HepG2 (cell line): Measurements from ENCODE around the gene AMIGO3. TPM values are rescaled to one million over a fixed set of nuclear protein-coding genes. Genes with fewer than 3 reads are reported as not detected.
A peak's percentile ranks its signal among the peaks of the same experiment; 100 is the strongest.

Experiments used
- AHDC1 ChIP-seq: sonication (generic); formaldehyde crosslinking; IDR thresholded peaks from 2 replicates; pipeline ENCODE4 v1.5.1; 2020; ENCODE audit warnings: mild to moderate bottlenecking, missing genetic modification reagents, borderline replicate concordance
- GPN1 ChIP-seq: sonication (generic); formaldehyde crosslinking; IDR thresholded peaks from 2 replicates; pipeline ENCODE4 v1.5.1; 2020; ENCODE audit warnings: missing genetic modification reagents, borderline replicate concordance
- HCFC1 ChIP-seq: fragments of 150-350 bp; IDR thresholded peaks from 2 replicates; pipeline ENCODE4 v1.6.1; 2014; ENCODE audit warnings: low read depth, low read length
- KAT2B ChIP-seq: fragments of 150-350 bp; IDR thresholded peaks from 2 replicates; pipeline ENCODE4 v1.6.1; 2014; ENCODE audit warnings: low read depth, low read length, borderline replicate concordance
- MBNL3 ChIP-seq: fragments of 250-450 bp; sonication (Bioruptor Pico); conservative IDR thresholded peaks from 2 replicates; pipeline ENCODE4 v1.8.0; 2022; ENCODE audit warnings: mild to moderate bottlenecking, inconsistent platforms
- SAFB2 ChIP-seq: sonication (generic); formaldehyde crosslinking; IDR thresholded peaks from 2 replicates; pipeline ENCODE4 v1.5.1; 2020; ENCODE audit warnings: missing genetic modification reagents, low read depth, mild to moderate bottlenecking, borderline replicate concordance
- TFDP1 ChIP-seq: IDR thresholded peaks from 2 replicates; pipeline ENCODE4 v1.6.1; 2016; ENCODE audit warnings: missing compliant biosample characterization, missing genetic modification reagents, borderline replicate concordance
- ZNF230 ChIP-seq: sonication (generic); formaldehyde crosslinking; IDR thresholded peaks from 2 replicates; pipeline ENCODE4 v1.4.0; 2020; ENCODE audit warnings: mild to moderate bottlenecking, missing genetic modification reagents
- ZNF253 ChIP-seq: sonication (generic); formaldehyde crosslinking; IDR thresholded peaks from 2 replicates; pipeline ENCODE4 v1.8.0; 2022; ENCODE audit warnings: mild to moderate bottlenecking, missing genetic modification reagents, borderline replicate concordance
- ZNF441 ChIP-seq: sonication (generic); formaldehyde crosslinking; IDR thresholded peaks from 2 replicates; pipeline ENCODE4 v1.7.0; 2021; ENCODE audit warnings: missing genetic modification reagents, borderline replicate concordance
- ZNF446 ChIP-seq: sonication (generic); formaldehyde crosslinking; IDR thresholded peaks from 2 replicates; pipeline ENCODE4 v1.5.0; 2020; ENCODE audit warnings: mild to moderate bottlenecking, missing genetic modification reagents
- ZNF839 ChIP-seq: sonication (generic); formaldehyde crosslinking; IDR thresholded peaks from 2 replicates; pipeline ENCODE4 v1.4.0; 2020; ENCODE audit warnings: missing genetic modification reagents, mild to moderate bottlenecking, borderline replicate concordance
- ZSCAN9 ChIP-seq: IDR thresholded peaks from 2 replicates; pipeline ENCODE4 v1.6.1; 2016; ENCODE audit warnings: borderline replicate concordance
- polyA plus RNA-seq, 8 experiments: library from polyadenylated mRNA; depleted of rRNA in 3 of 8; stranded (reverse) in 7 of 8; unstranded in 1 of 8; fragments of >200 nt; fragmentation: Illumina TruSeq in 4 of 8; extraction: Trizol in 4 of 8; gene quantifications; 2 replicates each; pipeline versions ENCODE4 v1.2.1 to v1.2.3, GENCODE V29; 2011 to 2016; ENCODE audit warnings: low read depth in 4 of 8, missing spikeins in 1 of 8, mixed read lengths in 1 of 8; ENCODE audit not compliant: insufficient read depth in 1 of 8
- total RNA-seq, 5 experiments: library from RNA; depleted of rRNA; stranded (reverse); fragments of >200 nt; fragmentation: Illumina TruSeq; extraction: Trizol; gene quantifications; 2 replicates each; pipeline ENCODE4 v1.2.3, GENCODE V29; 2016; ENCODE audit warnings: low read depth in 1 of 5
- TF ChIP-seq, protein P1 (sequence below): sonication (generic); formaldehyde crosslinking; conservative IDR thresholded peaks from 2 replicates; pipeline ENCODE4 v1.8.1; 2023; ENCODE audit warnings: missing genetic modification reagents
- TF ChIP-seq, protein P2 (sequence below): sonication (generic); formaldehyde crosslinking; IDR thresholded peaks from 2 replicates; pipeline ENCODE4 v1.5.1; 2020; ENCODE audit warnings: missing genetic modification reagents, mild to moderate bottlenecking, borderline replicate concordance
- TF ChIP-seq, protein P3 (sequence below): sonication (generic); formaldehyde crosslinking; IDR thresholded peaks from 2 replicates; pipeline ENCODE4 v1.5.1; 2020; ENCODE audit warnings: mild to moderate bottlenecking, missing genetic modification reagents, moderate library complexity

Gene AMIGO3
- total and polyA plus RNA-seq, 2 of the 13 experiments (the other 11 are each of a cell fraction or from before 2014, with no cell fraction given), result 0.35 TPM; not detected in 1

DNA sequence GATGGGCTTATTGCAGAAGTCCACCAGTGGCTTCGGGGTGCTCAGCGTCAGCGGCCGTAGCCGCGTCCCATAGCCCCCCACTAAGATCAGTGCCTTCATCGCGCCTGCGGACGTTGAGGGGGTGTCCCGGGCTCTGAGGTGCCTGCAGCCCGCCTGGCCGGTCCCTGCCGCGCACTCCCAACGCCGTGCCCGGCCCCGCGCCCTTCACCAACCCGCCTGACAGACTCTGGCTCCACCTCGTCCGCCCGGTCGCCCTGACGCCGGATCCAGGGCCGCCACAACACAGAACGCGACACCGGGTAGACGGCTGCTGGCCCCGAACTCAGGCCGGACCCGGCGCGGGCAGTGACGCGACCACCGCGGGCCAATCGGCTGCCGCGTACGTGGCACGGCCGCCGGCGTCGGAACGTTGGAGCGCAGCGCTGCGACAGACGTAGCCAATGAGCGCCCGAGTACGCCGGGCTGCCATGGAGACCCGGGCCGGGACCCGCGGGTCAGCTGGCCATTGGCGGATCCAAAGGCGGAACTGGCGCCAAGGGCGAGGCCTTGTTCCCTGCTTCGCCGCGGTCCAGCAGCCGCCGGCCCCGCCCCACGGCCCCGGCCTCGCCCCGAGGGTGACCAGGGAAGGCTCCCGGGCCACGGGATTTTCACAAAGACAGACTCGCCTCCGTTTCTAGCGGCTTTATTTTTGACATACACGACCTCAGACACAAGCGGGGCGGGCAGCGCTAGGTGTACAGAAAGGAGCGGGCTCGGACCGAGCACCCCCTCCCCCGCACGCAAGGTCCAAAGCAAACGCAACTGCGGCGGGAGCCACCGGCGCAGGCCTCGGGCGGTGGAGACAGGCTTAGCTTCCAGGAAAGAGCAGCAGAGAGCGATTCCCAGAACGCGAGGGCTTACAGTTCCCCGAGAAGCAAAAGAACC is 4.4 kb upstream of the AMIGO3 start, which contains the start of gene GMPPB (continued):
- peak; percentile 77 for TF ChIP-seq TFDP1
- TF ChIP-seq KAT2B, result no peak
- TF ChIP-seq, protein P1, sequence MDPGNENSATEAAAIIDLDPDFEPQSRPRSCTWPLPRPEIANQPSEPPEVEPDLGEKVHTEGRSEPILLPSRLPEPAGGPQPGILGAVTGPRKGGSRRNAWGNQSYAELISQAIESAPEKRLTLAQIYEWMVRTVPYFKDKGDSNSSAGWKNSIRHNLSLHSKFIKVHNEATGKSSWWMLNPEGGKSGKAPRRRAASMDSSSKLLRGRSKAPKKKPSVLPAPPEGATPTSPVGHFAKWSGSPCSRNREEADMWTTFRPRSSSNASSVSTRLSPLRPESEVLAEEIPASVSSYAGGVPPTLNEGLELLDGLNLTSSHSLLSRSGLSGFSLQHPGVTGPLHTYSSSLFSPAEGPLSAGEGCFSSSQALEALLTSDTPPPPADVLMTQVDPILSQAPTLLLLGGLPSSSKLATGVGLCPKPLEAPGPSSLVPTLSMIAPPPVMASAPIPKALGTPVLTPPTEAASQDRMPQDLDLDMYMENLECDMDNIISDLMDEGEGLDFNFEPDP, result no peak
- TF ChIP-seq, protein P2, sequence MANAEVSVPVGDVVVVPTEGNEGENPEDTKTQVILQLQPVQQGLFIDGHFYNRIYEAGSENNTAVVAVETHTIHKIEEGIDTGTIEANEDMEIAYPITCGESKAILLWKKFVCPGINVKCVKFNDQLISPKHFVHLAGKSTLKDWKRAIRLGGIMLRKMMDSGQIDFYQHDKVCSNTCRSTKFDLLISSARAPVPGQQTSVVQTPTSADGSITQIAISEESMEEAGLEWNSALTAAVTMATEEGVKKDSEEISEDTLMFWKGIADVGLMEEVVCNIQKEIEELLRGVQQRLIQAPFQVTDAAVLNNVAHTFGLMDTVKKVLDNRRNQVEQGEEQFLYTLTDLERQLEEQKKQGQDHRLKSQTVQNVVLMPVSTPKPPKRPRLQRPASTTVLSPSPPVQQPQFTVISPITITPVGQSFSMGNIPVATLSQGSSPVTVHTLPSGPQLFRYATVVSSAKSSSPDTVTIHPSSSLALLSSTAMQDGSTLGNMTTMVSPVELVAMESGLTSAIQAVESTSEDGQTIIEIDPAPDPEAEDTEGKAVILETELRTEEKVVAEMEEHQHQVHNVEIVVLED (CRISPR knock-in tag), result peak; percentile 100
- no peak for TF ChIP-seq ZSCAN9 (CRISPR knock-in tag)
- peak; percentile 80; the same call in 1 of the 2 replicates for TF ChIP-seq ZNF230 (CRISPR knock-in tag)
- peak; percentile 60; the same call in 1 of the 2 replicates for TF ChIP-seq SAFB2
- TF ChIP-seq HCFC1, result no peak; the same call in 1 of the 2 replicates
- TF ChIP-seq ZNF839 (CRISPR knock-in tag), result no peak
- TF ChIP-seq AHDC1 (CRISPR knock-in tag), result no peak
- peak; percentile 75 for TF ChIP-seq ZNF446 (CRISPR knock-in tag)
- TF ChIP-seq, protein P3, sequence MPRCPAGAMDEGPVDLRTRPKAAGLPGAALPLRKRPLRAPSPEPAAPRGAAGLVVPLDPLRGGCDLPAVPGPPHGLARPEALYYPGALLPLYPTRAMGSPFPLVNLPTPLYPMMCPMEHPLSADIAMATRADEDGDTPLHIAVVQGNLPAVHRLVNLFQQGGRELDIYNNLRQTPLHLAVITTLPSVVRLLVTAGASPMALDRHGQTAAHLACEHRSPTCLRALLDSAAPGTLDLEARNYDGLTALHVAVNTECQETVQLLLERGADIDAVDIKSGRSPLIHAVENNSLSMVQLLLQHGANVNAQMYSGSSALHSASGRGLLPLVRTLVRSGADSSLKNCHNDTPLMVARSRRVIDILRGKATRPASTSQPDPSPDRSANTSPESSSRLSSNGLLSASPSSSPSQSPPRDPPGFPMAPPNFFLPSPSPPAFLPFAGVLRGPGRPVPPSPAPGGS (CRISPR knock-in tag), result peak; percentile 3; the same call in 1 of the 2 replicates
- no peak for TF ChIP-seq MBNL3 (CRISPR knock-in tag)
- no peak for TF ChIP-seq ZNF441 (CRISPR knock-in tag)
- TF ChIP-seq ZNF253 (CRISPR knock-in tag), result peak; percentile 84; the same call in 1 of the 2 replicates
- TF ChIP-seq GPN1 (CRISPR knock-in tag), result no peak
